GM21529 (cell line): ENCODE measurements around the gene VMP1.

Experiments used
- ATAC-seq: cut with Tn5 transposase; IDR thresholded peaks from one replicate; pipeline ENCODE4 v1.9.1; 2021; ENCODE audit not compliant: unreplicated experiment

Gene VMP1

GRCh38 chr17:59707149-59707970 lies at the start of gene VMP1, which contains the start of gene PTRH2:
Gene VMP1, plus strand, starts transcription at chr17:59707654. Its CDS starts 23,793 bp downstream, at chr17:59731447.
Gene PTRH2, minus strand, starts transcription at chr17:59707430. Its CDS starts 9,452 bp downstream, at chr17:59697978.
- peak; percentile 97 for ATAC-seq

GRCh38 chr17:59666235-59666634 lies 41.2 kb upstream of the VMP1 start:
- no peak for ATAC-seq

GRCh38 chr17:59668816-59669215 lies 38.6 kb upstream of the VMP1 start:
- no peak for ATAC-seq

- no peak for ATAC-seq
Measured at GRCh38 chr17:59669411-59669810, 38.0 kb upstream of the VMP1 start.

GRCh38 chr17:59669944-59670343 lies 37.5 kb upstream of the VMP1 start:
- ATAC-seq = no peak

- ATAC-seq = no peak
Measured at GRCh38 chr17:59671386-59671785, 36.1 kb upstream of the VMP1 start.

GRCh38 chr17:59675231-59675630 lies 32.2 kb upstream of the VMP1 start:
- no peak for ATAC-seq

- no peak for ATAC-seq
Measured at GRCh38 chr17:59676716-59677115, 30.7 kb upstream of the VMP1 start.

GRCh38 chr17:59678918-59679317 lies 28.5 kb upstream of the VMP1 start:
- ATAC-seq = no peak

GRCh38 chr17:59680314-59680713 lies 27.1 kb upstream of the VMP1 start:
- ATAC-seq = no peak

GRCh38 chr17:59683283-59683682 lies 24.2 kb upstream of the VMP1 start:
- no peak for ATAC-seq

- ATAC-seq = no peak
Measured at GRCh38 chr17:59684967-59685366, 22.5 kb upstream of the VMP1 start.

- no peak for ATAC-seq
Measured at GRCh38 chr17:59688008-59688407, 19.4 kb upstream of the VMP1 start.

- ATAC-seq = no peak
Measured at GRCh38 chr17:59688496-59688895, 19.0 kb upstream of the VMP1 start.

- no peak for ATAC-seq
Measured at GRCh38 chr17:59693582-59693981, 13.9 kb upstream of the VMP1 start.

- ATAC-seq = no peak
Measured at GRCh38 chr17:59694344-59694743, 13.1 kb upstream of the VMP1 start.

- ATAC-seq = no peak
Measured at GRCh38 chr17:59695945-59696681, 11.3 kb upstream of the VMP1 start.

- ATAC-seq = no peak
Measured at GRCh38 chr17:59696682-59697277, 10.7 kb upstream of the VMP1 start.

GRCh38 chr17:59698143-59698542 lies 9.3 kb upstream of the VMP1 start:
- ATAC-seq = no peak

GRCh38 chr17:59699218-59699617 lies 8.2 kb upstream of the VMP1 start:
- ATAC-seq = no peak

- ATAC-seq = no peak
Measured at GRCh38 chr17:59699786-59700185, 7.7 kb upstream of the VMP1 start.

- ATAC-seq = no peak
Measured at GRCh38 chr17:59702304-59702703, 5.2 kb upstream of the VMP1 start.
